ENCODE results near the gene ZBTB46.

DNA sequence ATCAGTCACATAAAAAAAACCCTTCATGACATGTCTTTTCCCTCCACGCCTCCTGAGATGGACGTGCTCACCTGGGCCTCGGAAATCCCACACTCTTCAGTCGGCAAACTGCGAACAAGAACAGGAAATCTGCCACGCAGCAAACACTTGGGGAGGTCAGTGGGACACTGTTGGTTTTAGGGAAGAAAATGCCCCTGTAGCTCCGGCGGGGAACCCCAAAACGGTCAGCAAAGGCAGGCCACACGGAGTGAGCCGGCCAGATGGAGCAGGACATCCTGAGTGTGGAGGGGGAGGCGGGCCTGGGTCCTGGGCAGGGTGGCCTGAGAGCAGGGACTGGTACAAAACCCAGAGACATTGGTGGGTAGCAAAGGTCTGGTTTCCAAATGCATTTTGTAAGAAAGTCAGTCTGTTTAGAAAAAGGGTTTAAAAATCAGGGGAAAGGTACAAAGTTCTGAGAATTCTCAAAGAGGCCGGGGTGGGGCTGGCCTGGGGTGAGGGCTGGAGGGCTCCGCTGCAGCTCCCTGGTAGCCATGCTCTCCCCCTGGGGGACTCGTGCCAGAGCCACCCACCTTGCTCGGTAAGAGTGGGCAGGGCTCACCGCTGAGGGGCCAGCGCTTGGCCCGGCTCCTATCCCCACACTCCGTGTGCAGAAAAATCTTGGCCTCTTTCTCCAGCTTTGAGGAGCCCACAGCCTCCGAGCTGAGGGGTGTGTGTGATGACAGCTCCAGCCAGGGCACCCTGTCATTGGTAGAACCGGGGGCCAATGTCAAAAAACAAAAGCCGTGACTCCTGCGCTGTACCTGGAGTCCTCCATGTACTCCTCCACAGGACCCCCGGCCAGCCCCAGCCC, 86.3 kb downstream of the ZBTB46 start:
- TF ChIP-seq, protein P1, sequence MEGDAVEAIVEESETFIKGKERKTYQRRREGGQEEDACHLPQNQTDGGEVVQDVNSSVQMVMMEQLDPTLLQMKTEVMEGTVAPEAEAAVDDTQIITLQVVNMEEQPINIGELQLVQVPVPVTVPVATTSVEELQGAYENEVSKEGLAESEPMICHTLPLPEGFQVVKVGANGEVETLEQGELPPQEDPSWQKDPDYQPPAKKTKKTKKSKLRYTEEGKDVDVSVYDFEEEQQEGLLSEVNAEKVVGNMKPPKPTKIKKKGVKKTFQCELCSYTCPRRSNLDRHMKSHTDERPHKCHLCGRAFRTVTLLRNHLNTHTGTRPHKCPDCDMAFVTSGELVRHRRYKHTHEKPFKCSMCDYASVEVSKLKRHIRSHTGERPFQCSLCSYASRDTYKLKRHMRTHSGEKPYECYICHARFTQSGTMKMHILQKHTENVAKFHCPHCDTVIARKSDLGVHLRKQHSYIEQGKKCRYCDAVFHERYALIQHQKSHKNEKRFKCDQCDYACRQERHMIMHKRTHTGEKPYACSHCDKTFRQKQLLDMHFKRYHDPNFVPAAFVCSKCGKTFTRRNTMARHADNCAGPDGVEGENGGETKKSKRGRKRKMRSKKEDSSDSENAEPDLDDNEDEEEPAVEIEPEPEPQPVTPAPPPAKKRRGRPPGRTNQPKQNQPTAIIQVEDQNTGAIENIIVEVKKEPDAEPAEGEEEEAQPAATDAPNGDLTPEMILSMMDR (conservative IDR thresholded peaks at IDR 0.05), result no peak
- TF ChIP-seq EZH2 (IDR thresholded peaks at IDR 0.05; ENCODE audit: low read depth), result no peak
